Central memory CD8-positive, alpha-beta T cell (primary cell): Measurements from ENCODE around the gene SIMC1.
"Not testable (repeated sequence)": the region's sequence is repeated elsewhere in the genome, so short reads cannot be mapped to it uniquely, and the experiment has no call there.

ENCODE experiments used
- ATAC-seq: fragments of 150-1000 bp; cut with Tn5 transposase; replicated peaks from 2 replicates; pipeline ENCODE4 v1.10.0; 2022; ENCODE audit warnings: mild to moderate bottlenecking, moderate FRiP score, moderate number of reproducible peaks; ENCODE audit not compliant: poor library complexity, severe bottlenecking; ENCODE audit errors: extremely low read depth
- DNase-seq, 2 donors: peaks; one replicate each; pipeline ENCODE4 v3.0.0; 2021; ENCODE audit warnings: low spot score in 2 of 2
- H3K27ac Mint-ChIP-seq: one replicate; pipeline ENCODE4 v1.8.0; 2022; ENCODE audit warnings: low read depth, mild to moderate bottlenecking, moderate library complexity, mixed read lengths
- H3K27me3 Mint-ChIP-seq: one replicate; pipeline ENCODE4 v1.8.0; 2022; ENCODE audit warnings: mixed read lengths
- H3K36me3 Mint-ChIP-seq: one replicate; pipeline ENCODE4 v1.8.0; 2022; ENCODE audit warnings: mild to moderate bottlenecking, moderate library complexity, mixed read lengths; ENCODE audit not compliant: insufficient read depth
- H3K4me1 Mint-ChIP-seq: one replicate; pipeline ENCODE4 v1.8.0; 2022; ENCODE audit warnings: mixed read lengths
- H3K4me3 Mint-ChIP-seq: one replicate; pipeline ENCODE4 v1.8.0; 2022; ENCODE audit warnings: mild to moderate bottlenecking, moderate library complexity, mixed read lengths
- H3K9me3 Mint-ChIP-seq: one replicate; pipeline ENCODE4 v1.8.0; 2022; ENCODE audit warnings: mixed read lengths

SIMC1 gene

DNA sequence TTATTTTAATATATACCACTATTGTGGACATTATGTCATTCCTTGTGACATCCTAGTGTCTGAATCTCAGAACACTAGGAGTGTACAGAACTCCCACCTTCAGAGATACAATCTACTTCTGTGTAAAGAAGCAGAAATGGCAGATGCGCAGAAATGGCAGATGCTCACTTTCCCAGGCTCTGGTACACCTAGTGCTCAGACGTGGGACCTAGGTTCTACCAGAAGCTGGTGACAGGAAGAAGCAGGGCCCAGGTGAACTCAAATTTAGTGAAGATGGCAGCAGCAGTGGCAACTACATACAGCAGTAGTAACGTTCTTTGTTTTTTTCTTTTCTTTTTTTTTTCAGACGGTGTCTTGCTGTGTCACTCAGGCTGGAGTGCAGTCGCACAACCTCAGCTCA, 22.5 kb downstream of the SIMC1 start:
- not testable (repeated sequence) for H3K27ac Mint-ChIP-seq, H3K4me3 Mint-ChIP-seq, H3K9me3 Mint-ChIP-seq, H3K4me1 Mint-ChIP-seq, H3K27me3 Mint-ChIP-seq, DNase-seq, H3K36me3 Mint-ChIP-seq, ATAC-seq

GRCh38 chr5:176266448-176266847, 28.2 kb downstream of the SIMC1 start:
- not testable (repeated sequence) for ATAC-seq, H3K27me3 Mint-ChIP-seq, H3K36me3 Mint-ChIP-seq, H3K9me3 Mint-ChIP-seq, H3K4me3 Mint-ChIP-seq, H3K4me1 Mint-ChIP-seq, H3K27ac Mint-ChIP-seq, DNase-seq

- DNase-seq, H3K9me3 Mint-ChIP-seq, H3K27me3 Mint-ChIP-seq, H3K36me3 Mint-ChIP-seq, H3K4me3 Mint-ChIP-seq, H3K27ac Mint-ChIP-seq, ATAC-seq, H3K4me1 Mint-ChIP-seq: not testable (repeated sequence)
Measured at GRCh38 chr5:176289018-176289417, 50.8 kb downstream of the SIMC1 start.

GRCh38 chr5:176290057-176290840, 52.0 kb downstream of the SIMC1 start:
- ATAC-seq, DNase-seq, H3K9me3 Mint-ChIP-seq, H3K27me3 Mint-ChIP-seq, H3K4me3 Mint-ChIP-seq, H3K4me1 Mint-ChIP-seq, H3K36me3 Mint-ChIP-seq: not testable (repeated sequence)
- H3K27ac Mint-ChIP-seq = peak overlapping the region; percentile 16

DNA sequence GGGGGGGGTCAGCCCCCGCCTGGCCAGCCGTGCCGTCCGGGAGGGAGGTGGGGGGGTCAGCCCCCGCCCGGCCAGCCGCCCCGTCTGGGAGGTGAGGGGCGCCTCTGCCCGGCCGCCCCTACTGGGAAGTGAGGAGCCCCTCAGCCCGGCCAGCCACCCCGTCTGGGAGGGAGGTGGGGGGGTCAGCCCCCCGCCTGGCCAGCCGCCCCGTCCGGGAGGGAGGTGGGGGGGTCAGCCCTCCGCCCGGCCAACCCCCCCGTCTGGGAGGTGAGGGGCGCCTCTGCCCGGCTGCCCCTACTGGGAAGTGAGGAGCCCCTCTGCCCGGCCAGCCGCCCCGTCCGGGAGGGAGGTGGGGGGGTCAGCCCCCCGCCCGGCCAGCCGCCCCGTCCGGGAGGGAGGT, 67.1 kb downstream of the SIMC1 start:
- not testable (repeated sequence) for H3K9me3 Mint-ChIP-seq, H3K27me3 Mint-ChIP-seq, H3K27ac Mint-ChIP-seq, H3K4me3 Mint-ChIP-seq, DNase-seq, H3K36me3 Mint-ChIP-seq, H3K4me1 Mint-ChIP-seq, ATAC-seq

DNA sequence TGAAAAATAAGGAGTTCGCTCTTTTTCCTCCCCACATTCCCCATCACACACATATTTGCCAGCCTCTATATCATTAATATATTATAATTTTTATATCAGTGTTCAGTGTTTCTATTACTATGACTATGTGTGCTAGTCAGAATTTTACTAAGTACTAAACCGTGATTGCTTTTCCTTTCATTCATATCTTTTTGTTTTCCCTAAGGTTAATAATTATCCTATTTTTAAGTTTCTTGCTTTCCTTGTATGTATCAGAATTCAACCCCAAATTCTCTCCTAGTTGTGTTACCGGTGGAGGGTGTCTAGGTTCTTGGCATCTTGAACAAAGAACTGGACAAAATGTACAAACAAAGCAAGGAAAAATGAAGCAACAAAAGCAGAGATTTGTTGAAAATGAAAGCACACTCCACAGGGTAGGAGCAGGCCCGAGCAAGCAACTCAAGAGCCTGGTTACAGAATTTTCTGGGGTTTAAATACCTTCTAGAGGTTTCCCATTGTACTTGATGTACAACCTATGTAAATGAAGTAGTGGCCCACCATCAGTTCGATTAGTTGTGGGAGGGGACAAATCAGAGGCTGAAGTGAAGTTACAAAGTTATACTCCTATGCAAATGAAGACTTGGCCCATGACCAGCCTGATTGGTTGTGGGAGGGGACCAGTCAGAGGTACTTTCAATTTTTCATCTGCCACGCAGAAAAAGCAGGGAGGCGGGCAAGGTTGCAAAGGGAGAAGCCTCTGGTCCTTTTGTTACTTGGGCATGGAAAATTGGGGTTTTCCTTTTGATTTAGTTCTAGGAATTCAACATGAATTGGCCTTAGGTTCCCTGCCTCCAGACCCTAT, 79.5 kb downstream of the SIMC1 start:
- no peak overlapping the region for H3K27ac Mint-ChIP-seq

GRCh38 chr5:176319827-176320554, 81.8 kb downstream of the SIMC1 start:
- no peaks in the 10 kb centered on the region for H3K4me1 Mint-ChIP-seq
- DNase-seq = no peak
- H3K36me3 Mint-ChIP-seq = peaks cover 8% of the 10 kb centered on the region
- no peak for ATAC-seq
- H3K27ac Mint-ChIP-seq = no peak overlapping the region
- H3K4me3 Mint-ChIP-seq = no peak overlapping the region
- no peaks in the 10 kb centered on the region for H3K27me3 Mint-ChIP-seq
- H3K9me3 Mint-ChIP-seq = no peaks in the 10 kb centered on the region

More for the DNA sequence above, 79.5 kb downstream of the SIMC1 start:
- no peaks in the 10 kb centered on the region for H3K4me1 Mint-ChIP-seq
- no peak for ATAC-seq
- peaks cover 8% of the 10 kb centered on the region for H3K36me3 Mint-ChIP-seq
- no peak overlapping the region for H3K4me3 Mint-ChIP-seq
- no peaks in the 10 kb centered on the region for H3K27me3 Mint-ChIP-seq
- no peaks in the 10 kb centered on the region for H3K9me3 Mint-ChIP-seq
- DNase-seq = no peak

DNA sequence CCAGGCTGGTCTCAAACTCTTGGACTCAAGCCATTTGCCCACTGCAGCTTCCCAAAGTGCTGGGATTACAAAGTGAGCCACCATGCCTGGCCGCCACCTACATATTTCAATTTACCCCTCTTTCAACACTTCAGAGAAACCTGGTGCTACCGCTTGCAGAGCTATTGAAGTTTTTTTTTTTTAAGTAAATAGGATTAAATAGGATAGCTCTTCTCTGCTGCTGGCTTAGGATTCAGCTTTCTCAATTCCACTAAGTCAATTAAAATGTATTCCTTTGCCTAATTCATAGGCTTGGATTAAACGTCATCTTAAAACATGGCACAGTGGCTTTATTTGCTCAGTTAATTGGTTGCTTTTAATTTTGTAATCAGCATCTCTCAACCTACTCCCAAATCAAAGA, 82.4 kb downstream of the SIMC1 start:
- no peaks in the 10 kb centered on the region for H3K9me3 Mint-ChIP-seq
- H3K36me3 Mint-ChIP-seq = peaks cover 8% of the 10 kb centered on the region
- no peak overlapping the region for H3K4me3 Mint-ChIP-seq
- ATAC-seq (no peak), DNase-seq (no peak)
- H3K27ac Mint-ChIP-seq = no peak overlapping the region
- H3K27me3 Mint-ChIP-seq = no peaks in the 10 kb centered on the region
- no peaks in the 10 kb centered on the region for H3K4me1 Mint-ChIP-seq

- H3K27ac Mint-ChIP-seq = no peak overlapping the region
- no peak overlapping the region for H3K4me3 Mint-ChIP-seq
- DNase-seq (no peak), ATAC-seq (no peak)
- no peaks in the 10 kb centered on the region for H3K4me1 Mint-ChIP-seq
- peaks cover 10% of the 10 kb centered on the region for H3K36me3 Mint-ChIP-seq
- no peaks in the 10 kb centered on the region for H3K27me3 Mint-ChIP-seq
- H3K9me3 Mint-ChIP-seq = peaks cover 8% of the 10 kb centered on the region
Measured at GRCh38 chr5:176334031-176334770, 96.0 kb downstream of the SIMC1 start.

- ATAC-seq = no peak
- Mint-ChIP-seq H3K27ac (no peak overlapping the region), H3K4me1 (no peaks in the 10 kb centered on the region), H3K27me3 (no peaks in the 10 kb centered on the region), H3K9me3 (peaks cover 8% of the 10 kb centered on the region), H3K36me3 (peaks cover 13% of the 10 kb centered on the region), H3K4me3 (no peak overlapping the region)
- DNase-seq = no peak
Measured at GRCh38 chr5:176337913-176338312, 99.7 kb downstream of the SIMC1 start.

- Mint-ChIP-seq H3K9me3 (no peaks in the 10 kb centered on the region), H3K4me1 (no peaks in the 10 kb centered on the region), H3K27ac (no peak overlapping the region), H3K27me3 (no peaks in the 10 kb centered on the region), H3K4me3 (no peak overlapping the region), H3K36me3 (peaks cover 13% of the 10 kb centered on the region)
- ATAC-seq (no peak), DNase-seq (no peak)
Measured at GRCh38 chr5:176339304-176339703, 101.1 kb downstream of the SIMC1 start.
